KMS-11 (cell line): ENCODE data around the gene CCDC91.

ENCODE experiments used
- H2AFZ ChIP-seq: fragments of 200-600 bp; sonication (generic); 2 replicates; pipeline ENCODE4 v1.6.1; 2016; ENCODE audit warnings: antibody characterized with exemption, mixed run types, low read depth
- H3K27ac ChIP-seq: fragments of 200-600 bp; sonication (generic); 2 replicates; pipeline ENCODE4 v1.6.1; 2016; ENCODE audit warnings: mild to moderate bottlenecking, mixed run types
- H3K27me3 ChIP-seq: fragments of 200-600 bp; sonication (generic); 2 replicates; pipeline ENCODE4 v1.6.1; 2017; ENCODE audit warnings: mild to moderate bottlenecking, low read depth, mixed run types, moderate library complexity; ENCODE audit not compliant: insufficient read depth
- H3K36me3 ChIP-seq: fragments of 200-600 bp; sonication (generic); 2 replicates; pipeline ENCODE4 v1.6.1; 2017; ENCODE audit warnings: mild to moderate bottlenecking, mixed run types; ENCODE audit not compliant: insufficient read depth
- H3K4me1 ChIP-seq: fragments of 200-600 bp; sonication (generic); 2 replicates; pipeline ENCODE4 v1.6.1; 2016; ENCODE audit warnings: mild to moderate bottlenecking, low read depth, mixed run types; ENCODE audit not compliant: poor library complexity, severe bottlenecking
- H3K4me2 ChIP-seq: fragments of 200-600 bp; sonication (generic); 2 replicates; pipeline ENCODE4 v1.7.0; 2016; ENCODE audit warnings: mild to moderate bottlenecking, mixed run types
- H3K4me3 ChIP-seq: fragments of 200-600 bp; sonication (generic); IDR thresholded peaks from 2 replicates; pipeline ENCODE4 v1.6.1; 2017; ENCODE audit warnings: low read depth, low read length, mixed read lengths; ENCODE audit not compliant: insufficient read depth
- H3K79me2 ChIP-seq: fragments of 200-600 bp; sonication (generic); 2 replicates; pipeline ENCODE4 v1.6.1; 2016; ENCODE audit warnings: low read depth, mixed run types; ENCODE audit not compliant: insufficient read depth
- H3K9ac ChIP-seq: fragments of 200-600 bp; sonication (generic); 2 replicates; pipeline ENCODE4 v1.6.1; 2016; ENCODE audit warnings: mild to moderate bottlenecking, mixed run types
- H4K20me1 ChIP-seq: fragments of 200-600 bp; sonication (generic); 2 replicates; pipeline ENCODE4 v1.6.1; 2016; ENCODE audit warnings: mild to moderate bottlenecking, mixed run types; ENCODE audit not compliant: insufficient read depth
- CTCF ChIP-seq: fragments of 200-600 bp; sonication (generic); conservative IDR thresholded peaks from 2 replicates; pipeline ENCODE4 v1.6.1; 2017; ENCODE audit warnings: low read depth, mild to moderate bottlenecking, antibody characterized with exemption, low read length, moderate library complexity, mixed read lengths

CCDC91 gene

GRCh38 chr12:28390761-28391385 lies 200.6 kb downstream of the CCDC91 start:
- Histone ChIP-seq H3K27ac (no peak overlapping the region), H4K20me1 (no peaks in the 10 kb centered on the region), H3K4me2 (no peak overlapping the region), H3K36me3 (no peaks in the 10 kb centered on the region), H3K79me2 (no peaks in the 10 kb centered on the region), H2AFZ (no peak overlapping the region), H3K27me3 (no peaks in the 10 kb centered on the region), H3K4me1 (no peaks in the 10 kb centered on the region), H3K9ac (no peak overlapping the region), H3K4me3 (no peak overlapping the region)
- TF ChIP-seq CTCF = no peak

DNA sequence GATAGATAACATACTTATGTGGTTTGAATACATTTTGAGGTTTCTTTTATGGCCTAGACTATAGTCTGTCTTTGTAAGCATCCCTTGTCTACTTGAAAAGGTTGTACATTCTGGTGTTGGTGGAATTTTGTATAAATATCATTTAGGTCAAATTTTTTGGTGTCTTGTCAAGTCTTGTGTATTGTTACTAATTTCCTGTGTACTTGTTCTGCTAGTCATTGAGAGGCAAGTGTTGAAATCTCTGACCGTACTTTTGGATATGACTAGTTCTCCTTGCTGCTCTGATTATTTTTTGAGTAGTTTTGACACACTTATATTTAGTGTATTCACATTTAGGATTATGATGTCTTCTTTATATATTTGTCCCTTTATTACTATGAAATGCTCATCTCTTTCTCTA lies 219.6 kb downstream of the CCDC91 start:
- Histone ChIP-seq H4K20me1 (no peaks in the 10 kb centered on the region), H3K4me1 (no peaks in the 10 kb centered on the region), H3K27ac (no peak overlapping the region), H3K4me3 (no peak overlapping the region), H3K4me2 (no peak overlapping the region), H2AFZ (no peak overlapping the region), H3K9ac (no peak overlapping the region), H3K79me2 (no peaks in the 10 kb centered on the region), H3K27me3 (no peaks in the 10 kb centered on the region), H3K36me3 (no peaks in the 10 kb centered on the region)
- TF ChIP-seq CTCF = no peak

DNA sequence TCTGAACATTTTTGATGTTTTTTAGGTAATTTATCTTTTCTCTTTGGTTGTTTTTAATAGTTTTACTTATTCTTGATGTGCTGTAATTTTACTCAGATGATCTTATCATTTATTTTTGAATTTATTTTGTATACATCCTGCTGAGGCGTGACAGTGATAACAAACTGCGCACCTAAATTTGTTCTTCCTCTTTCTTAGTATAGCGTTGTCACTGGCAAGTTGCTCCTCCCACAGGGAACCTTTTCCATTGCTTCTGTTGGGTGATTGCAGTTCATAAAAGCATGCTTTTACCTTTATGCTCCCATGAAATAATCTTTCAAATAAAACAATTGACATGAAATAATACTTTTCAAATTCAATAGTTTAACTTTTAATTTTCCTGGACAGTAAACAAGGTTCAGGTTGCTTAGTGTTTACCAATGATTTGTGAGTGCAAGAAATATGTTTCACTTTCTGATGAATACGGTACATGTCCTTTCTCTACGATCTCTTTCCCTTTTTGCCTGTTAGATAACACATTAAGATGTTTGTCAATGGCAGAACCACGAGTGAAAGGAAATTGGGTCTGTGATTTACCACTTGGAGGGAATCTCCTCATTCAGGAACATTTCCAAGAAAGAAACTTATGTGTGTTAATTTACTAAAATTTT lies 223.3 kb downstream of the CCDC91 start:
- no peak for TF ChIP-seq CTCF
- Histone ChIP-seq H3K27ac (no peak overlapping the region), H3K4me1 (no peaks in the 10 kb centered on the region), H3K9ac (no peak overlapping the region), H3K4me2 (no peak overlapping the region), H3K27me3 (no peaks in the 10 kb centered on the region), H3K79me2 (no peaks in the 10 kb centered on the region), H4K20me1 (no peaks in the 10 kb centered on the region), H3K36me3 (no peaks in the 10 kb centered on the region), H3K4me3 (no peak overlapping the region), H2AFZ (no peak overlapping the region)

DNA sequence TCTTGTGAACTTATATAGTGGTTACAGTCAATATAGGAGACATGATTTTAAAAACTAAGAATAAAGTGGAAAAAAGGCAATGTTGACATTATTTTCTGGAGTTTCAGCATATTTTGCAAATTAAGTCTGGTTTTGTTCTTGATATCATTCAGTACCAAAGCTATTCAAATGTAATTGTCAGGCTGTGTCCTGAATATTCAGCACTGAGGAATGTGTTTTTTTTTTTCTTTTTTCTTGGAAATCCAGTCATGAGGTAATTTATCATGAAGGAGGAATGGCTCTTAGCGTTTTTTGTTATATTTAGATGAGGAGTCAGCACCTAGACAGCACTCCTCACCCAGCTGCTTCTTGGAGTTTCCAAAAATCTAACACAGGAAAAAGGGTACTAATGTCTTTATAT lies 225.5 kb downstream of the CCDC91 start:
- Histone ChIP-seq H4K20me1 (no peaks in the 10 kb centered on the region), H3K27me3 (no peaks in the 10 kb centered on the region), H3K4me3 (no peak overlapping the region), H3K79me2 (no peaks in the 10 kb centered on the region), H3K27ac (no peak overlapping the region), H3K9ac (no peak overlapping the region), H2AFZ (no peak overlapping the region), H3K4me2 (no peak overlapping the region), H3K4me1 (no peaks in the 10 kb centered on the region), H3K36me3 (no peaks in the 10 kb centered on the region)
- no peak for TF ChIP-seq CTCF
